NCI-H2107 treated with DMSO at 0.1 percent for 48 hours (cell line): Measurements from ENCODE around the gene PAWR.
A peak's percentile ranks its signal among the peaks of the same experiment; 100 is the strongest.

Experiments used
- DNase-seq: peaks from one replicate; lab custom pipeline; 2025; ENCODE audit not compliant: unreplicated experiment; lab: John Stamatoyannopoulos, UW

PAWR gene, protein sequence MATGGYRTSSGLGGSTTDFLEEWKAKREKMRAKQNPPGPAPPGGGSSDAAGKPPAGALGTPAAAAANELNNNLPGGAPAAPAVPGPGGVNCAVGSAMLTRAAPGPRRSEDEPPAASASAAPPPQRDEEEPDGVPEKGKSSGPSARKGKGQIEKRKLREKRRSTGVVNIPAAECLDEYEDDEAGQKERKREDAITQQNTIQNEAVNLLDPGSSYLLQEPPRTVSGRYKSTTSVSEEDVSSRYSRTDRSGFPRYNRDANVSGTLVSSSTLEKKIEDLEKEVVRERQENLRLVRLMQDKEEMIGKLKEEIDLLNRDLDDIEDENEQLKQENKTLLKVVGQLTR

DNA sequence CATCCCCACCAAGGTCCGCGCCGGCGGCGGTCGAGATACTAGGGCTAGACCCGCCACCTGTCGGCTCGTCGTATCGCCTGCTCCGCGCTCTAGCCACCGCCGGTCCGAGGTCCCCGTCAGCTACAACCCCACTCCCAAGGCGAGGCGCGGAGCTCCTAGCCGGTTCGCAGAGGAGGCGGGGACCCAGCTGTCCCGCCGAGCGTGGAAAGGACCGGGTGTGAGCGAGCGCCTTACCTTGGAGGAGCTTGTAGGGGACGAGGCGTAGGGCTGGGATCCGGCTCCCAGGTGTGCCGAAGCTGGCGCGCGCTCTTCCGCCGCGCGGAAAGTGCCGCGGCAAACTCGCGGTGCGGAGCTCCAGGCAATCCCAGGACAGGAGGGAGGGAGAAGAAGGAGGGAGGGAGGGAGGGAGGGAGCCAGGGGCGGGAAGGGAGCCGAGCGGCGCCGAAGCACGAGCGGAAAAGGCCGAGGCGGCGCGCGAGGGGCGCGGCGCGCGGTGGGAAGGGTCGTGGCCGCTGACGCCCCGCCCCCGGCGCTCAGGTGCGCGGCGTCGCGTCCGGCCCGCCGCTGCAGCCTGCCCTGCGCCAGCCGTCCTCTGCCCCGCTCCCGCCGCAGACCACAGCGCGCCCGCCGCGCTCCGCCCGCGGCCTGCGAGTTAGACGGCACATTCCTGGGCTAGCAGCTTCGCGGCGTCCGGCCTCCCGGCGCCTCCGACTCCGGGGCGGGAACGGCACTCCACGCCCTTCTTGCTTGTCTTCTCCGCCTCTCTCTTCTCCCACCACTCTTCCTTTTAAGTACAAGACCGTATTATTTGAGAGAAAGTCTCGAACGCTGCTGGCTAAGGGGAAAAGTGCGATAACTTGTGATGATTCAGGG is at the start of gene PAWR:
TSS of gene PAWR (minus strand) at position 327 of the 873 bp plus-strand sequence. CDS start 720 bp downstream, outside the sequence.
- DNase-seq = peak; percentile 72

DNA sequence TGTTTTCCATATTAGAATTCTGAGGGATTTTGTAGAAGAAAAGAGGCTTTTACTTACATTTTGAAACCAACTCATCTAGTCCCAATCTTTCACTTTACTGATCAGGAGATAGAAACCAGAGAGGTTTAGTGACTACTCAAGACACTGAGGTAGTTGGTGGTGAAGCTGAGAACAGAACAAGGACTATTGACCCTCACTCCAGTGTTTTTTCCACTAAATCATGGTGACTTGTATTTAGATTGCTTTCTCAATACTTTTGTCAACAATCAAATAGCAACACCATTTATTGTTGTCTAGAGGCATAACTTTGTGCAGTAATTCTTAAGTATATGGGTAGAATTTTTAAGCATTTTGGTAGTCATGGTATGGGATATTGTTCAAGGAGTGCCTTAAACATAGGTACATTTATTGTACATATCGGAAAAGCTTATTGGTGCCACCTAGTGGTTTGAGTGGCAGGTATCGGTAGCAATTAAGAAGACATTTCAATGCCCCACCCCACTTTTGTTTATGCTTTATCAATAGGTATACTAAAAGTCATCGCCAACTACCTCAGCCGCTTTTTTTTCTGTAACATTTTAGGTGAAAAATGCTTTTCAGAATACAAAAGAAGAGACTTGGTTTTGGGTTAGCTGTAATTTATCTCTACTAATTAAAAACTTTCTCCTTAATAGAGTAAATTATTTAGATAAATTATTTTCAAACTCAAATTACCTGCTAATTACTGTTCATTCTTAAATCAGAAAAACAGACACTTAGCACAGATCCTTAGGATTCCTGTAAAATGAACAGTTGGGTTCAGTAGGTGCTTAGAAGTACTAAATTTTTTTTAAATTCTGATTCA is 47.3 kb upstream of the PAWR start:
- DNase-seq = peak; percentile 76

DNA sequence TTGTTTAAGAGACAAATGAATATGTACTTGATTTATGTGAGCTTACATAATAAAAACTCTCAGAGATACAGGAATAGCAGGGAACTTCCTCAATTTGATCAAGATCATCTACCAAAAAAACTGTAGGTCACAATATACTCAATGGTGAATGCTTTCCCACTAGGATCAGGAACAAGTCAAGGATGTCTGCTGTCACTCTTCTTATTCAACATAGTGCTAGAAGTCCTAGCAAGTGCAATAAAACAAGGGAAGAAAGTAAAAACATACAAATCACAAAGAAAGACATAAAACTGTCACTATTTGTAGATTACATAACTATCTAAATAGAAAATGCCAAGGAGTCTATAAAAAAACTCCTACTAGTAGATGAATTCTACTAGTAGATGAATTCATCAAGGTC is 41.9 kb upstream of the PAWR start:
- no peak for DNase-seq

DNA sequence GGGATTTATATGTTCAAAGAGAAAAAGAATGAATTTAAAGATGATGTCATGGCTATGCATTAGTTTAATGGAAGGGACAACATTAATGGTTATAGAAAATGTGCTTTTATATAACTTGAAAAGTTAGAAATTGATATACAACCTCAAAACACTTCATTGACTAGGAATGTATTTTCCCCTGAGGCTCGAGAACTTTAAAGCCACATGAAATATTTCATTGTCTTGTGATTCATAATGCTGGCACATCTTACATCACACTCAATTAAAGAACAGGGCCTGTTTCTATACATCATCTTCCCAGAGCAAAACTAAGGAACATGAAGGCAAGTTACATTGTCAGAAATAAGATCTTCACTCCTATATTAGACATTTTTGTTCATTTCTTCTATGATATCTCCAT is 35.2 kb upstream of the PAWR start:
- no peak for DNase-seq

DNA sequence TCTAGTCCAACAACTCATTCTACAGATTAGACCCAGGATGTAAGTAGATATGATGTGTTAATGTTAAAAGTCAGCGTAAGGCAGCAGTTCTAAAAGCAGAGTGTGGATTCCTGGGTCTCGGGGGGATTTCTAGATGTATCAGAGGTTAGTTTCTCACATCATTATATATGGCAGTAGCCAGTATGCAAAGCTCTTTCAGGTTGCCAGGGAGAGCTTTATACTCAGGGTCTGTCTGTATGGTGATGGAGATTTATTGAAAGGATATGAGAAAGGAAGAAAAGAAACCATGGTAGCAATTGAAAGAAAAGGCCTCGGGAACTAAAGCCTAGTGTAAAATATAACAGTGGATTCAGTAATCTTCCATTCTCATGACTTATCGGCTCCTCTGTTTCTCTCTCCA is 26.2 kb upstream of the PAWR start:
- no peak for DNase-seq

DNA sequence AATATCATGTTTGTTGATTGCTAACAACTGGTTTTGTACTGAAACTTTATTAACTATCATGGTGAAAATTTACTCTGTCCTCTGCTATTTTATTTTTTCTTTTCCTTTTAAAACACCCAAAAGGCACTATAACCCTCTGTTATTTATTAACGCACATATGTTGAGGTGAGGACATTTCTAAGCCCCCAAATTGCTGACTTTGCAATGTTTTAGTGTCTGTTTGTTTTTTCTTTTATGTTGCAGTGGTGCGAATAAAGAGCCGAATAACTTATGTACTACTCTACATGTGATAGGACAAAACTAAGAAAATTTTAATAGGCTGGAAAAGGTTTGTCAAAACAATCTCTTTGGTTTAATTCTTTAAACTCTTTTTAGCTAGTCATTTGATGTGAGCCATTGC is 24.5 kb upstream of the PAWR start:
- no peak for DNase-seq

DNA sequence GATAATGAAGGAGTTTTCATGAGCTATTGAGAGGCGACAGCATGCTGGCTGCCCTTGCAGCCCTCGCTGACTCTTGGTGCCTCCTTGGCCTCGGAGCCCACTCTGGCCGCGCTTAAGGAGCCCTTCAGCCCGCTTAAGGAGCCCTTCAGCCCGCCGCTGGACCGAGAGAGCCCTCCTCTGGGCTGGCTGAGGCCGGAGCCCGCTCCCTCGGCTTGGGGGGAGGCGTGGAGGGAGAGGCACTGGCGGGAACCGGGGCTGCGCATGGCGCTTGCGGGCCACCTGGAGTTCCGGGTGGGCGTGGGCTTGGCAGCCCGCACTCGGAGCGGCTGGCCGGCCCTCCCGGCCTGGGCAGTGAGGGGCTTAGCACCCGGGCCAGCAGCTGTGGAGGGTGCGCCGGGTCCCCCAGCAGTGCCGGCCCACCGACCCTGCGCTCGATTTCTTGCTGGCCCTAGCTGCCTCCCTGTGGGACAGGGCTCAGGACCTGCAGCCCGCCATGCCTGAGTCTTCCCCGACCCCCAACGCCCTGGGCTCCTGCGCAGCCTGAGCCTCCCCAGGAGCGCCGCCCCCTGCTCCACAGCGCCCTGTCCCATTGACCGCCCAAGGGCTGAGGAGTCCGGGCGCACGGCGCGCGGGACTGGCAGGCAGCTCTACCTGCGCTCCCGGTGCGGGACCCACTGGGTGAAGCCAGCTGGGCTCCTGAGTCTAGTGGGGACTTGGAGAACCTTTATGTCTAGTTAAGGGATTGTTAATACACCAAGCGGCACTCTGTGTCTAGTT is 20.1 kb upstream of the PAWR start:
- DNase-seq = no peak

DNA sequence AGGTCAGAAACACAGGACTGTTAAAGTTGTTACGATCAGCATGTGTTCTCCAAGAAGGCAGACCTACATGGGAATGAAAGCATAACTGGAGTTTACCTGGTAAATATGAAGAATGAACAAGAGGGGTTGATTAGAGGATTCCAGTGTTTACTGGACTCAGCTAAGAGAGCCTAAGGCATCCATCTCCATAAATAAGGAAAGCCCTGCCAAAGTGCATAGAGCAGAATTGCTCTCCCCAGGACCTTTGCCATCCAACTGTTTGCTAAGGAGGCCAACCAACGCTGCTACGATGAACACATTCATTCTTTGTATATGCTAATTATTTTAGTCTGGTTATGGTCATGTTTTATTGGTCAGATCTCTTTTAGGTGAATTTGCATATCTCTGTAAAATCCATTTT is 17.1 kb upstream of the PAWR start:
- DNase-seq = no peak

DNA sequence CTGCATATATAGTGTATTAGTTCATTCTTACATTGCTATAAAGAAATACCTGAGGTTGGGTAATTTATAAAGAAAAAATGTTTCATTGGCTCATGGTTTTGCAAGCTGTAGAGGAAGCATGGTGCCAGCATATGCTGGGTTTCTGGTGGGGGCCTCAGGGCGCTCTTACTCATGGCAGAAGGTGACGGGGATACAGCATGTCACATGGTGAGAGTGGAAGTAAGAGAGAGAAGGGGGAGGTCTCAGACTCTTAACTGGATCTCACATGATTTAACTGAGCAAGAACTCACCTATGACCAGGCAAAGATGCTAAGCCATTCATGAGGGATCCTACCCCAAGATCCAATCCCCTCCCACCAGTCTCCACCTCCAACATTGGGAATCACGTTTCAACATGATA is 15.9 kb upstream of the PAWR start:
- no peak for DNase-seq

DNA sequence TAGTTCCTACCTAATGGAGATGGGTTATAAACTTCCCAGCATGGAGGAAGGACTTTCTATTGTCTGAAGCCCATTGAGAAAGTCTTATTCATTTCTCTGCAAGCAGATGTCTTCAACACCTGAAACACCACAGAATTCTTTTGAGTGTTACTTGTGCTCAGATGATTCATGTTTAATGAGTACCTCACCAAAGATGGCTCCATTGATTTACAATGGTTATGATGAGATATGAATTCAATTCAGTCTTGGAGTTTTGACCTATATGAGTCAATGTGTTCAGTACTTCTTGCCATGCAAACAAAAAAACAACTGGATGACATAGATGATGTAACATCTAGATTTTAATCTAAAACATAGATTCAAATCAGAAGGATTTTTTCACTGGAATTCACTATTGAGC is 15.4 kb upstream of the PAWR start:
- no peak for DNase-seq

DNA sequence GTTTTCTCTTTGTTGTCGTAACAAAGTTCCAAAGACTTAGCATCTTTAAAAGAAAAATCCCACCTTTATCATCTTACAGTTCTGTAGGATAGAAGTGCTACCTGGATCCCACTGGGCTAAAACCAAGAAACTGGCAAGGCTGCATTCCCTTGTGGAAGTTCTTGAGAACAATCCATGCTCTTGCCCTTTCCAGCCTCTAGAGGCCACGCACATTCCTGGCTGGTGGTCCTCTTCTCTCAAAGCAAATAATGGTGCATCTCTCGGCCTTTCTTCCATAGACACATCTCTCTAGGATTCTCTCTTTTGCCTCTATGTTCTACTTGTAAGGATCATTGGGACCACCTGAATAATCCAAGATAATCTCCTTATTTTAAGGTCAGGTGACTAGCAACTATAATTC is 8.2 kb upstream of the PAWR start:
- DNase-seq = no peak

DNA sequence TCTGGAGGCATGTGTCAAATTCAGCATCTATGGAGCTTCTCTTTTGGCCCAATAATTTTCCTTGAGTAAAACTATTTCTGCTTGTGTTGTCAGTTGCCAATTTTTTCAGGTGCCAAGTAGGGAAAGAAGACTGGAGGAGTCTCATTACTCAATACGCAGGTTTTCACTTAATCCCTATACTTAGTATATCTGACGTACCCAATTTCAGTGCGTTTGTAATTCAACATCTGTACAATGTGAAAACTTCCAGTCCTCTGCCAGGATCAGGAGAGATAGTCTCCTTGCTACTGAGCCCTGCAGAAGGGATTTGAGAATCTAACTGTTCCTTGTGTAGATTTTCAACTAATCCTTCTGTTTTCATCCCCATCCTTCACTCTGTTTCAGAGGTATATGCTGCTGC is 5.7 kb upstream of the PAWR start:
- DNase-seq = no peak

DNA sequence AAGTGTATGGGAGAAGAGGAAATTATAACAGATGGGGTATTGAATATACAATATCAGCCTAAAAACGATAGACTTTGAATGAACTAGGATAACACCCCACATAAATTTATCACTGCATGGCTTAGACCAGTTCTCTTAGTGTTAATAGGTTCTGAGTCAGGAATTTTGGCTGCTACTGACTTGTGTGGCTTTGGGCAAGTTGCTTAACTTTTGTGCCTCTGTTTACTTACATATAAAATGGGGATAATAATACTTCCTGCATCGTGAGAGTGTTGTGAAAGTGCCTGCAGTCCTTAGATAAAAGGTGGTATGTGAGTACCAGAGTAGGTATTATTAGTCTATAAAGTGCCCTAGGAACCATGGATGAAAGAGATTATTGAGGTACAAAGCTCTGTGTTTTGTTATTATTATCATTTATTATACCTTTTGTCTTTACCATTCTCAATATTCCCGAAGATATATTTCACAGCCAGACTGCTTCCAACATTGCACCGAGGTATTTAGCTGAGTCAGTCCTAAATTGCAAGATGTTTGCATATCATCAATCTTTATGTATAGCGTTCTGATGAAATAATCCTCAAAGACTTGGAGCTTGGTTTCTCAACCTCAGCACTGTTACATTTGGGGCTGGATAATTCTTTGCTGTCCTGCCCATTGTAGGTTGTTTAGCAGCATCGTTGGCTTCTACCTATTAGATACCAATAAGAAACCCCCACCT is 2.3 kb upstream of the PAWR start:
- no peak for DNase-seq

DNA sequence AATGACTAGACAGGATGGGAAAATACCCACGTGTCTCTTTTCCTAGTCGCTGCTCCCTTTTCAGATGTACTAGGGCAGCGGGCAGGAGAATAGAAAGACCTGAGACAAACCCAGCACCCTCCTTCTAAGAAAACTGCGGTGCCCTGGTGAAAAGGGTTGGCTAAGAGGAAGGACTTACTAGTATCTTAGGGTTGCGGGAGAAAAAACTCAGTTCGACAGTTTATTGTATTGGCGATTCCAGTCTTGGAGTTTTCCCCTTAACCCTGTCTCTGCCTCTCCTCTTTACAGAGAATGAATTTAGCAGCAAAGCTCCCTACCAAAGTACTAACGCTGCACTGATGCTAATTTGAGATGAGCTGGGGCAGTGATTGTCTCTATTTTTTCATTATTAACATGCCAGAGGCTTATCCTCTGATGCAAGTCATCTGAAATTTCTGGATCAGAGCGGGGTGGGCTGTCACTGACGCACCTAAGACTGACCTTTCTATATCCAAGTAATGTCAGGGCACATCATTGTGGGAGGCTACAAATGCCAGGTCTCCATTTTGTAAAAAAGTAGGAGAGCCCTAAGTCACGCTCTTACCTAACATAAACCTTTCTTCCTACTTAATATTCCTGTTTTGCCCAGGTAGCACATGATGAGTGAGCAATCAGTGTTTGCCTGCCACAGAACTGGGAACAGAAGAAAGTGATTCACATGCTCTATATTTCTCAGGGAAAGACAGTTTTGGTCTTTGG is 916 bp upstream of the PAWR start:
- DNase-seq = peak; percentile 65

DNA sequence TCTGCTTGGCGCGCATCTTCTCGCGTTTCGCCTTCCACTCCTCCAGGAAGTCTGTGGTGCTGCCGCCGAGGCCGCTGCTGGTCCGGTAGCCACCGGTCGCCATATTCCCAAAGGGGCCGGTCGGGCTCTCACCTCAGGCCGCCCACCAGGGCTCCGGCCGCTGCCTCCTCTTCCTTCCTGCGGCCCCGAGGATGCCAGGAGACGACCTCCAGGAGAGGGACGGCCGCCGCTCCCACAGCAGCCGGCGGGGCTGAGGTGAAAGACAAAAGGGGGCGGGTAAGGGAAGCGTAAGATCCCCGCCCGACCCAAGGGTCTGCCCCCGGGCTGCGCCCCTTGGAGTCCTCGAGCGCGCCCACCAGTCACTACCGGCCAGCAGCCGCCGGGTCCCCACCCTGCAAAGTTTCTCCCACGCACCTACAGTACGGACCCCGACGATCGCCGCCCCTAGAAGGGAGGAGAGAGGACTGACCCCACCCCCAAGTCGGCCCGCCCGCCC is 574 bp downstream of the PAWR start:
- no peak for DNase-seq

DNA sequence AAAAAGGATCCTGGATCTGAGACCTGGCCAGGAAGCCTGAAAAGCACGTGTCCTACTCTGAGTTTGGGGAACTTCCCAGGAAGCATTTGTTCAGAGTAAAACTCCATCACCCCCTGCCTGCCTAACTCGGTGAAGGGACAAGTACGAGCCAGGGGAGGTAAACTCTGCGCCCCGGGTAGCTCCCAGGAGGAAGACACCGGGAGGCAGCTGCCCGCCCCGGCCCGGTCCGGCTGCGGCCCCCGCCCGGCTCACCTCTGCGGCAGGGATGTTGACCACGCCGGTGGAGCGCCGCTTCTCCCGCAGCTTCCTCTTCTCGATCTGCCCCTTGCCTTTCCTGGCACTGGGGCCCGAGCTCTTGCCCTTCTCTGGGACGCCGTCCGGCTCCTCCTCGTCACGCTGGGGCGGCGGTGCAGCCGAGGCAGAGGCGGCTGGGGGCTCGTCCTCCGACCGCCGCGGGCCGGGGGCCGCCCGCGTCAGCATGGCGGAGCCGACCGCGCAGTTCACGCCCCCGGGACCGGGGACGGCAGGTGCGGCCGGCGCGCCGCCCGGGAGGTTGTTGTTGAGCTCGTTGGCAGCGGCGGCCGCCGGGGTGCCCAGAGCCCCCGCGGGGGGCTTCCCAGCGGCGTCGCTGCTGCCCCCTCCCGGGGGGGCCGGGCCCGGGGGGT is 1.2 kb downstream of the PAWR start:
- DNase-seq = peak; percentile 28

DNA sequence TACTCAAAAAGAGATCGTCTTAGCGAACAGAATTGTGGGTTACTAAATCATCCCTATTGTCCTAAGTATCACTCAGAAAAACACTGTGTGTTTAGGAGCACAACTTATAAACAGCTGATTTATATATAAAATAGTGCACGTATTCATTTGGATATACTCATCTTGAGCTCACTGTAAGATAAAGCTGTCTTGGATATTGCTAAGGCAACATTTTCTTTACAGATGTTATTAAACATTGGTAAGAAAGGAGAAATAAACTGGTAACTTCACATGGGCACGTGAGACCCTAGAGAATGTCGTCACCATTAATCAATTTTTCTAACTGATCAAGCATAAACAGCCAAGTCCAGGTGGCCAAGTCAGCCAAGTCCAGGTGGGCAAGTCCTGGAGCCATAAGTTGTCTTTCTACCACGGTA is 1.7 kb downstream of the PAWR start:
- no peak for DNase-seq

DNA sequence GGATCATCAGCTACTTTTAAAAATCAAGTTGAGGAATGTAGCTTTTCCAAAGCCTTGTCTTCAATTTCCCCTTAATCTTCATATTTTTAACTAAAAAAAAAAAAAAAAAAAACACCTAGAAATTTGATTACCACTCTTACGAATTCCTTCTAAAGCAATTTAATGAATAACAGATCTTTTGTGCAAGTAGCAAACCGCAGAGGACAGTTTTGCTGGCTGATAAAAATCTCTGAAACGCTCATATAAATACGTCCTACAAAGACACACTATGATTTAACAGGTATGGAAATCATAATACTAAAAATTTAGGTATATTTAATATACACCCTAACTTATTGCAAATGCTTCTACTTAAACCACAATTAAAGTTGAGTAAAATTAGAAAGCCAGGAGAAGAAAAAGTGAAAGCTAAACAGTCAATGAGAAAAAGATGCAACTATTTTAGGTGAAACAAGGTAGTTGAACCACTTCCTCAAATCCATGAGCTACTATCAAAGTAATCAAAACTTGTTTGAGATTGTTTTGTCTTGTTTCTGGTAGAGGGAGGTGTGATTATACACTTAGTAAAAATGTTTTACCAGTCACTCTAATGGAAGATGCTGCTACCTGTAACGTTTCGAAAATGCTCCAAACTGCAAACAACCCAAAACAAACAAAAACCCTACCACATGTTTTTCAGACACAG is 2.2 kb downstream of the PAWR start:
- DNase-seq = peak; percentile 48
